HEK293T (cell line): ENCODE data around the gene IL15RA.
A peak's percentile ranks its signal among the peaks of the same experiment; 100 is the strongest.

ENCODE experiments used
- CTCF ChIA-PET: fragments of 350-600 bp; formaldehyde crosslinking; extraction: SDS; loops from one replicate; lab custom pipeline; 2021; ENCODE audit warnings: antibody characterized with exemption, inconsistent platforms; lab: Yijun Ruan, JAX
- POLR2A ChIA-PET: fragments of 350-600 bp; formaldehyde crosslinking; extraction: SDS; loops from one replicate; lab custom pipeline; 2020; ENCODE audit warnings: antibody characterized with exemption, inconsistent platforms; lab: Yijun Ruan, JAX
- DNase-seq: peaks from one replicate; pipeline ENCODE4 v3.0.0; 2012; ENCODE audit warnings: mixed read lengths; ENCODE audit errors: extremely low spot score
- ARNT ChIP-seq: fragments of 450-650 bp; IDR thresholded peaks from 2 replicates; pipeline ENCODE4 v1.6.1; 2017; ENCODE audit warnings: mild to moderate bottlenecking
- BHLHE40 ChIP-seq: fragments of 450-650 bp; IDR thresholded peaks from 2 replicates; pipeline ENCODE4 v1.6.1; 2016; ENCODE audit warnings: mild to moderate bottlenecking, moderate library complexity, borderline replicate concordance
- CTBP1 ChIP-seq: fragments of 450-650 bp; IDR thresholded peaks from 2 replicates; pipeline ENCODE4 v1.6.1; 2016; ENCODE audit warnings: borderline replicate concordance
- ELF4 ChIP-seq: fragments of 450-650 bp; IDR thresholded peaks from 2 replicates; pipeline ENCODE4 v1.6.1; 2017; ENCODE audit warnings: antibody characterized with exemption
- FOXA1 ChIP-seq: fragments of 450-650 bp; IDR thresholded peaks from 2 replicates; pipeline ENCODE4 v1.6.1; 2016; ENCODE audit warnings: mild to moderate bottlenecking
- FOXK2 ChIP-seq: fragments of 450-650 bp; IDR thresholded peaks from 2 replicates; pipeline ENCODE4 v1.6.1; 2016; ENCODE audit warnings: mild to moderate bottlenecking
- FOXM1 ChIP-seq: fragments of 450-650 bp; IDR thresholded peaks from 2 replicates; pipeline ENCODE4 v1.6.1; 2017; ENCODE audit warnings: mild to moderate bottlenecking, borderline replicate concordance
- HDGF ChIP-seq: fragments of 450-650 bp; IDR thresholded peaks from 2 replicates; pipeline ENCODE4 v1.6.1; 2017; ENCODE audit warnings: antibody characterized with exemption, borderline replicate concordance
- L3MBTL2 ChIP-seq: fragments of 450-650 bp; conservative IDR thresholded peaks from 2 replicates; pipeline ENCODE4 v1.6.1; 2016; ENCODE audit warnings: mild to moderate bottlenecking
- LEF1 ChIP-seq: fragments of 450-650 bp; IDR thresholded peaks from 2 replicates; pipeline ENCODE4 v1.6.1; 2017; ENCODE audit warnings: mild to moderate bottlenecking, borderline replicate concordance
- NFRKB ChIP-seq: fragments of 450-650 bp; IDR thresholded peaks from 2 replicates; pipeline ENCODE4 v1.6.1; 2016; ENCODE audit warnings: mild to moderate bottlenecking, moderate library complexity
- PKNOX1 ChIP-seq: fragments of 450-650 bp; IDR thresholded peaks from 2 replicates; pipeline ENCODE4 v1.6.1; 2016
- SP1 ChIP-seq: fragments of 450-650 bp; IDR thresholded peaks from 2 replicates; pipeline ENCODE4 v1.6.1; 2017
- SUZ12 ChIP-seq: fragments of 450-650 bp; IDR thresholded peaks from 2 replicates; pipeline ENCODE4 v1.6.1; 2016; ENCODE audit warnings: mild to moderate bottlenecking
- TARDBP ChIP-seq: fragments of 450-650 bp; IDR thresholded peaks from 2 replicates; pipeline ENCODE4 v1.6.1; 2016
- ZNF384 ChIP-seq: fragments of 450-650 bp; IDR thresholded peaks from 2 replicates; pipeline ENCODE4 v1.6.1; 2016

Gene IL15RA

GRCh38 chr10:5981529-5981928 lies 4.2 kb upstream of the IL15RA start:
- ChIA-PET POLR2A (no interaction called here), CTCF (no interaction called here)
- no peak for DNase-seq
- TF ChIP-seq FOXK2 (no peak), ZNF384 (no peak), ARNT (no peak)

- no peak for TF ChIP-seq CTBP1
- no peak for TF ChIP-seq SP1
- no peak for TF ChIP-seq ARNT
- TF ChIP-seq SUZ12: no peak
- TF ChIP-seq BHLHE40: no peak
- no peak for TF ChIP-seq FOXK2
- TF ChIP-seq FOXM1: no peak
- no peak for TF ChIP-seq ELF4
- TF ChIP-seq L3MBTL2: no peak
- TF ChIP-seq PKNOX1: no peak
- no peak for TF ChIP-seq NFRKB
- TF ChIP-seq ZNF384: no peak
- TF ChIP-seq LEF1: no peak
- POLR2A ChIA-PET: interaction anchor here (2.0 kb wide), 1 partner anchor 88 kb away, joined by 9 read pairs; the partner anchor contains the start of genes ANKRD16 and FBH1
- DNase-seq: no peak
- CTCF ChIA-PET: interaction anchor here (1.2 kb wide), 1 partner anchor 11 kb away, joined by 3 read pairs; no protein-coding TSS in a partner anchor
Observed at GRCh38 chr10:5978230-5978489, 817 bp upstream of the IL15RA start.

GRCh38 chr10:5976512-5977470 lies 552 bp downstream of the IL15RA start:
- TF ChIP-seq LEF1 (no peak), FOXM1 (no peak), HDGF (no peak), ARNT (0 out of 2 replicates have a peak, but pooled peaks have one; percentile 28), L3MBTL2 (peak; percentile 67; the same call in 1 of the 2 replicates)
- ChIA-PET CTCF (no interaction called here), POLR2A (interaction anchor here (1.6 to 2.0 kb wide), 2 partner anchors 86 to 109 kb away, joined by 3 to 9 read pairs; partner anchors contain the start of genes ANKRD16 and FBH1)
- DNase-seq: peak; percentile 41

GRCh38 chr10:5975641-5976473 lies 1.5 kb downstream of the IL15RA start:
- DNase-seq: no peak
- ChIA-PET POLR2A (interaction anchor here (0.8 to 2.0 kb wide), 3 partner anchors 22 to 110 kb away, joined by 3 to 9 read pairs (median 3); partner anchors contain the start of genes ANKRD16 and FBH1), CTCF (no interaction called here)
- TF ChIP-seq ARNT: no peak

GRCh38 chr10:5973069-5973468 lies 4.3 kb downstream of the IL15RA start:
- POLR2A ChIA-PET: no interaction called here
- DNase-seq: no peak

GRCh38 chr10:5971886-5972285 lies 5.5 kb downstream of the IL15RA start:
- ChIA-PET CTCF (no interaction called here), POLR2A (no interaction called here)
- no peak for DNase-seq
- TF ChIP-seq ARNT: no peak
- no peak for TF ChIP-seq LEF1
- TF ChIP-seq HDGF: no peak
- no peak for TF ChIP-seq BHLHE40
- no peak for TF ChIP-seq L3MBTL2
- TF ChIP-seq ZNF384: no peak
- TF ChIP-seq FOXA1: no peak
- TF ChIP-seq CTBP1: no peak
- TF ChIP-seq FOXM1: no peak
- no peak for TF ChIP-seq TARDBP
- no peak for TF ChIP-seq FOXK2
- TF ChIP-seq PKNOX1: no peak
- TF ChIP-seq NFRKB: no peak
- no peak for TF ChIP-seq ELF4
- no peak for TF ChIP-seq SUZ12
- TF ChIP-seq SP1: no peak

More at GRCh38 chr10:5973069-5973468, 4.3 kb downstream of the IL15RA start:
- CTCF ChIA-PET: no interaction called here
- no peak for TF ChIP-seq FOXK2
- no peak for TF ChIP-seq SUZ12
- no peak for TF ChIP-seq FOXA1
- no peak for TF ChIP-seq LEF1
- no peak for TF ChIP-seq HDGF
- TF ChIP-seq TARDBP: no peak
- no peak for TF ChIP-seq NFRKB
- TF ChIP-seq L3MBTL2: no peak
- no peak for TF ChIP-seq FOXM1
